ENCODE data around the gene RPL12.

The RPL12 gene

GRCh38 chr9:127450830-127451607 is at the start of gene RPL12, which contains the start of gene LRSAM1:
Gene RPL12, minus strand, starts transcription at chr9:127451406. Its CDS starts 89 bp downstream, at chr9:127451317.
Gene LRSAM1, plus strand, starts transcription at chr9:127451510. Its CDS starts 3,018 bp downstream, at chr9:127454528.
- peak; percentile 97 for DNase-seq

DNA sequence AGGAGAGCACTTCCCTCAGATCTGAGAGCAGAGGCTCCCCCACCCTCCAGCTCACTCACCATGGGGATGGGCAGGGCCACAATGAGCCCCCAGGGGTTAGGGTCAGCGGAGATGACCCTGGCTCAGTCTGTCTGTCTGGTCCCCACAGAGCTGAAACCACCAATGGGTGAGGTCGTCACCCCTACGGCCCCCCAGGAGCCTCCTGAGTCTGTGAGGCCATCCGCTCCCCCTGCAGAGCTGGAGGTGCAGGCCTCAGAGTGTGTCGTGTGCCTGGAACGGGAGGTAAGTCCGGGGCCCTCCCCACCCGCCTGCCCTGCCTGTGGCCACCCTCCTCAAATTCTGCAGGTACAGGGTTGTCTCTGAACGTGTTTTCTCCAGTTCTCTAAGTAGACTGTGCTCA is 49.7 kb upstream of the RPL12 start:
- no peak for DNase-seq

DNA sequence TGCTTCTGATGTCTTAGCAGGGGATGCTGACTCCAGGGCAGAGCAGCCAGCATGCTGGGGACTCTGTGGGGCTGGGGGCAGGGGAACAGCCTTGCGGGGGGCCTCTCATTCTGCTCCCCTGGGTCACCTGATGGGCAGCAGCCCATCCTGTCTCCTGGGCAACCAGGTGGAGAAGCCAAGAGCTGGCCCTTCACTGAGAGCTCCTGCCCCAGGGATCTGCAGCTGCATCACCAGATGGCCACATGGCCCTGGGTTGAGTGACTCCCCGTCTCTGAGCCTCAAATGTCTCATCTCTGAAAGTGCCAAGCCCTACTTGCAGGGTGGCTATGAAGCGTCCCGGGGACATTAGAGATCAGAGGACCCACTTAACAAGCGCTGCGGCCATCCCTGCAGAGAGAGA is 49.2 kb upstream of the RPL12 start:
- no peak for DNase-seq

DNA sequence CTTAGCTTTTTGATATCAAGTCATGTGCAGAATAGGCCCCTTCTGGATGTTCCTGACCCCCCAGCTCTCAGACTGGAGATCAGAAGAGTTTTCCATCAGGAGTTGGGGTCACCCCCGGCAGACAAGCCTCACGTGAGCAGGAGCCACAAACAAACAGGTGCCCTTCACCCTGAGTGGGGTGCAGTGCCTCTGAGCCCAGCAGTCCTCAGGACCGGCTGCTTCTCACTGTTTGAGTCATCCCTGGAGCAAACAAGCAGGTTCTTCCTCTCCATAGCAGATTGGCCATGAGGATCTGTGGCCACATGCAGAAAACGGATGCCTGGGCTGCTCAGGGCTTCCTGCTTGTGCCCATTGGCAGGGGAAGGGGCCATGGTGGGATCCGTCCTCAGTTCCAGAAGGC is 47.1 kb upstream of the RPL12 start:
- DNase-seq: no peak

DNA sequence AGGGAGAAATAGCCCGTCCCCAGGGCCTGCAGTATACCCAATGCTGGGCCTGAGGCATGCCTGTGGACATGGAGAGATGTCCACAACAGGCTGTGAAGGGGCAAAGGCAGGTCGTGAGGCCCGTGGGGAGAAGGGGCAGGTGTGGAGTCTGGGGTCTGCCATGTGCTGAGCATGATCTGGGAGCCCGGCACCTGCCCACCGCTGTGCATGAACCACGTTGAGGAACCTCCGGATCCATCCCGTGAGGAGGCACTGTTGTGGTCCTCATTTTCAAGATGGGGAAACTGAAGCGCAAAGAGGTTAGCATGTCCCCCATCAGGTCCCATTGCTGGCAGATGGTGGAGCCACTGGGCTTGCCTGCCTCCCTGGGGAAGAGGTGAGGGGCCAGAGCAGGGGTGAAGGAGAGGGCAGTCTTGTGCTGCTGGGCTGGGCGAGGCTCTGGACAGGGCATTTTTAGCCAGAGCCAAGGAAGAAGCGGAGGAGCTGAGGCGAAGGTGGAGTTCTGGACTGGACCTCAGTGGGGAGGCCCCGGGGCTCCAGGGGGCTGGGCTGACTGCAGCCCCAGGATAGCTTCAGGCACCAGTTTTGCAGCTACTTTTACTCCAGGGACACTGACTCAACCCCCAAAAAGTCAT is 46.6 kb upstream of the RPL12 start:
- DNase-seq: no peak

DNA sequence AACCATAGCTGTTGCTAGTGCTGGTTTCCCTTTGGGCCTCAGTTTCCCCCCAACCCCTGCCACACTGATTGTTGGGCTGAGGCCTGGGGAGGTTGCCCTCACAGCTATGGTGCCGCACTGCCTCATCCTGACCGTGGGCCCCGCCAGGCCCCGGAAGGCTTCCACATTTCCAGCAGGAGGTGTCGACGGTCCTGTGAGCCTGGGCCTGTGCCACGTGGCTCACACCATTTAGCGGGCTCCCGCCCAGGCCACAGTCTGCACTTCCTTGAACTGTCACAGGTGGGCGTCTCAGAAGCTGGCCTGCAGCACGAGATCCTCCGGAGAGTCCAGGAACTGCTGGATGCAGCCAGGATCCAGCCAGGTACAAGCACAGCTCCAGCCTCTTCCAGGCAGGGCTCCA is 45.8 kb upstream of the RPL12 start:
- no peak for DNase-seq

GRCh38 chr9:127495884-127496555 is 44.8 kb upstream of the RPL12 start:
- DNase-seq: no peak

- DNase-seq: no peak
Measured at GRCh38 chr9:127494304-127494702, 43.1 kb upstream of the RPL12 start.

DNA sequence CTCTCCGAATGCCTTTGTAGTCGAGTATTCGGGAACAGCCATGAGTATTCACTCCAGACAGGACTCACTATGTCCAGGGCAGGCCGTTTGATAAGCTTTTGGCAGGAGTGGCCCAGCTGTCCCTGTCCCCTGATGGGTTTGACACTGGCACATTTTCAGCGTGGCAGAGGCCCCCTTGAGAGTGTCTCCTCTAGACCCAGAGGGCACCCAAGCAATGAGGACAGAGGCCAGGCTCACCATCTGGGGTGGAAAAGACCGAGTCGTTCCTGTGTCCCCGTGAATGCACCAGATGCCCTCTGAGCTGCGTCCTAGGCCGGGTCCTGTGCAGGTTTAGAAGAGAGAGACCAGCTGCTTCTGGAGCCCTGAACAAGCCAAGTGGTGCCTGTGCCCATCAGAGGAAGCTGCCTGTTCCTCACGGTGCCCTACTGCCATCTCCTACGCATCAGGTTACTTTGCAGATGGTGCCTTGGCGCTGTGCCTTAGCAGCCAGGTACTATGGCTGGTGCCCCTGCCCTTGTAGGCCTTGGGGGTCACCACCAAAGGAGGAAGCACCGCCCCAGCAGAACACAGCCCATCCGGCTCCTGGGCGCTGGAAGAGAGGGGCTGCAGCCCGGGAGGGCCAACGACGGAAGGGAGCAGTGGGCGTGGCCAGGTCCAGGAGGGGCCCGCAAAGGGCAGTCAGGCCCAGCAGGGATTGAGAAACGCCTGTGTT is 42.5 kb upstream of the RPL12 start:
- DNase-seq: no peak

GRCh38 chr9:127492616-127493015 is 41.4 kb upstream of the RPL12 start:
- no peak for DNase-seq

DNA sequence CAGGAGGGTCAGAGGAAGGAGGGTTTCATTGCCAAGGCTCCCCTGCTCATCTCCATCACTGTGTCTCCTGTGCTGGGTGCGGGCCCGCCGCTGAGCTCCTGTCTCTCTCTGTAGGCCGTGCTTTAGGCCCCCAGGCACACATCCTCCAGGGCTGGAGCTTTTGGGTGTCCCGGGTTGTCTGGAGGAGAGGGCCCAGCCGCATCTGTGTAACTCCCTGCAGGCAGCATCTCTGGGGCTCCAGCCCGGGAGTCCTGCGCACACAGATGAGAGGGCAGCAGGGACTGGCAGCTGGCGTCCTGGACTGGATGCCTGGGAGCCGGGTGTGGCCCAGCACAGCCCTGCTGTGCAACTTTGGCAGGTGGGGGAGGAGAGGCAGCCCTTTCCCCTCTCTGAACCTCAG is 40.3 kb upstream of the RPL12 start:
- DNase-seq: no peak

- DNase-seq: no peak
Measured at GRCh38 chr9:127490535-127491230, 39.5 kb upstream of the RPL12 start.

DNA sequence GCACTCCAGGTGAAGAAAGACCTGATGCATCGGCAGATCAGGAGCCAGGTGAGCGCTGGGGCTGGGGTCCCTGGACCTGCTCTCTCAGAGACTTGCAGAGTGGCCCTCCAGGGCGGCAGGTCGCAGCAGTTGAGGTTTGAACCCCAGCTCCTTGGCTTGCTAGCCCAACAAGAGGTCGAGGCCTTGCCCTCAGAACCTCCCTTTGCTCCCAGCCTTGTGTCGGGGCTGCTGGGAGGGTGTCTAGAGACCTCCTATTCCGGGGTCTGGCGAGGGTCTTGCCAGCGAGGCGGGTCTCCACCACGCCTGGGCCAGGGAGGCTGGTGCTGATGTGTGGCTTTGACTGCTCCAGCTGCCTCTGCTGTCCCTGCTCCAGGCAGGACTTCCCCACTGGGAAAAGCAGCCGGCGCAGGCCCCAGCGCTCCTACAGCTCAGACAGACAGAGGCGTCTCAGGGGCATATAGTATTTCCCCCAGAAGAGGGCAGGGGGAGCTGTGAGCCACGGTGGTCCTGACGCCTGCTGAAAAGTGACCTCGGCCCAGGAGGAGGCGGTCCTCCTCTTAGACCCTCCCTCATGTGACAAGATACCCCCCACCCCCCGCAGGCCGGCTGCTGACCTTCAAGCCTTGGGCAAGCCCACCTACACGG is 38.4 kb upstream of the RPL12 start:
- DNase-seq: no peak

- no peak for DNase-seq
Measured at GRCh38 chr9:127488946-127489345, 37.7 kb upstream of the RPL12 start.

- DNase-seq: no peak
Measured at GRCh38 chr9:127485995-127486394, 34.8 kb upstream of the RPL12 start.

GRCh38 chr9:127482662-127483061 is 31.5 kb upstream of the RPL12 start:
- DNase-seq: no peak

GRCh38 chr9:127479507-127480081 is 28.4 kb upstream of the RPL12 start:
- no peak for DNase-seq

DNA sequence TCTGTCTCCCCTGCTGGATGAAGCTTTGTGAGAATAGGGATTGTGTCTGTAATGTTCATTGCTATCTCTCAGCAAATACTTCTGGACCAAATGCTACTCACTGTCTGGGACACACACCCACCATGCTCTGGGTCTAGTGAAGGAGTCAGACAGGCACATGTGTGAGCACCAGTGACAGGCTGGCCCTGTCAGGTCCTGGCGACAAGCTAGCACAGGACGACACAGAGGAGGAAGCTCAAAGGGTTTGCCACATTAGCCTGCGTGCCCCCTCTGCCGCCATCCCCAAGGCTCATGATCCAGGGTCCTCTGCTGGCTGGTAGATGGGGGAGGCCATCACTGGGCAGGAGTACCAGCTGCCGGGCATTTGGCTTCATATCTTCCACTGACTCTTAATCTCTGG is 23.4 kb upstream of the RPL12 start:
- no peak for DNase-seq

- DNase-seq: no peak
Measured at GRCh38 chr9:127473932-127474331, 22.7 kb upstream of the RPL12 start.

DNA sequence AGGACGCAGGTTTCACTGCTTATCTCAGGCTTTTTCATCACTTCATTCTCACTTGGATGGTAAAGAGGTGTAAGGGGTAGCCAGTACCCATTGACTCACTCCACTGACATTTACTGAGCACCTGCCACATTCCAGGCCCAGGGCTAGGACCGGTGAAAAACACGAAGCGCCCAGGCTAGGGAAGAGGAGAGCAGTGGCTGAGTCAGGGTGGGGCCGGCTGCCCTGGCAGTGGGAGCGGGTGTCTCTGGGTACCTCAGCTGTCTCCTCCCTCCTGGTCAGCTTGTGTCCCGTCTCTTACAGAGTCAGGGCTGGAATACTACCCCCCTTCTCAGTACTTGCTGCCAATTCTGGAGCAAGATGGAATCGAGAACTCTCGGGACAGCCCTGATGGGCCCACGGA is 22.3 kb upstream of the RPL12 start:
- DNase-seq: no peak

GRCh38 chr9:127470662-127471061 is 19.5 kb upstream of the RPL12 start:
- no peak for DNase-seq

- DNase-seq: no peak
Measured at GRCh38 chr9:127467621-127468020, 16.4 kb upstream of the RPL12 start.

Data from stimulated activated CD4-positive, alpha-beta T cell treated with anti-CD3 and anti-CD28 coated beads, Interleukin-15, amount 100 ng/mL, for 24 hours (primary cell).